SK-N-SH treated with all-trans-retinoic acid at 6 μM for 48 hours (cell line): ENCODE data around the gene IL5.

Experiments used
- ATAC-seq: fragments of 200-7000 bp; cut with Tn5 transposase; 3 replicates; pipeline ENCODE4 v1.9.1; 2020; ENCODE audit warnings: mild to moderate bottlenecking, moderate library complexity
- BACH2 ChIP-seq: fragments of 250-450 bp; sonication (Bioruptor Pico); IDR thresholded peaks from 2 replicates; pipeline ENCODE4 v1.9.0; 2021; ENCODE audit warnings: mild to moderate bottlenecking, borderline replicate concordance
- CREB5 ChIP-seq: fragments of 250-450 bp; sonication (Bioruptor Pico); IDR thresholded peaks from 2 replicates; pipeline ENCODE4 v1.5.1; 2020; ENCODE audit warnings: low read depth, mild to moderate bottlenecking, moderate library complexity
- CSRNP3 ChIP-seq: fragments of 250-450 bp; sonication (Bioruptor Pico); IDR thresholded peaks from 2 replicates; pipeline ENCODE4 v1.5.1; 2021; ENCODE audit warnings: mild to moderate bottlenecking, moderate library complexity
- ESRRG ChIP-seq: fragments of 250-450 bp; sonication (Bioruptor Pico); IDR thresholded peaks from 2 replicates; pipeline ENCODE4 v1.6.1; 2021; ENCODE audit warnings: mild to moderate bottlenecking
- GLIS3 ChIP-seq: fragments of 250-450 bp; sonication (Bioruptor Pico); IDR thresholded peaks from 2 replicates; pipeline ENCODE4 v1.5.0; 2020; ENCODE audit warnings: mild to moderate bottlenecking, moderate library complexity
- ISL1 ChIP-seq: fragments of 250-450 bp; sonication (Bioruptor Pico); IDR thresholded peaks from 2 replicates; pipeline ENCODE4 v2.1.2; 2022; ENCODE audit warnings: mild to moderate bottlenecking, moderate library complexity
- OSR1 ChIP-seq: fragments of 250-450 bp; sonication (Bioruptor Pico); IDR thresholded peaks from 2 replicates; pipeline ENCODE4 v1.8.0; 2022; ENCODE audit warnings: moderate library complexity, mild to moderate bottlenecking, inconsistent platforms
- PATZ1 ChIP-seq: fragments of 250-450 bp; sonication (Bioruptor Pico); IDR thresholded peaks from 2 replicates; pipeline ENCODE4 v1.8.0; 2020; ENCODE audit warnings: mild to moderate bottlenecking, moderate library complexity, borderline replicate concordance
- SNAI2 ChIP-seq: fragments of 250-450 bp; sonication (Bioruptor Pico); IDR thresholded peaks from 2 replicates; pipeline ENCODE4 v1.5.0; 2020; ENCODE audit warnings: mild to moderate bottlenecking, moderate library complexity
- TCF4 ChIP-seq: fragments of 250-450 bp; sonication (Bioruptor Pico); IDR thresholded peaks from 2 replicates; pipeline ENCODE4 v1.8.0; 2021; ENCODE audit warnings: mild to moderate bottlenecking, moderate library complexity, borderline replicate concordance
- TOX ChIP-seq: fragments of 250-450 bp; sonication (Bioruptor Pico); IDR thresholded peaks from 2 replicates; pipeline ENCODE4 v1.8.0; 2021; ENCODE audit warnings: mild to moderate bottlenecking, moderate library complexity, borderline replicate concordance
- TSHZ2 ChIP-seq: fragments of 250-450 bp; sonication (Bioruptor Pico); IDR thresholded peaks from 2 replicates; pipeline ENCODE4 v1.5.0; 2020; ENCODE audit warnings: mild to moderate bottlenecking, moderate library complexity
- ZC3H10 ChIP-seq: fragments of 250-450 bp; sonication (Bioruptor Pico); IDR thresholded peaks from 2 replicates; pipeline ENCODE4 v1.5.1; 2021; ENCODE audit warnings: mild to moderate bottlenecking, moderate library complexity
- ZFP3 ChIP-seq: fragments of 250-450 bp; sonication (Bioruptor Pico); IDR thresholded peaks from 2 replicates; pipeline ENCODE4 v1.5.0; 2020; ENCODE audit warnings: mild to moderate bottlenecking, moderate library complexity
- ZNF70 ChIP-seq: fragments of 450-650 bp; formaldehyde crosslinking; IDR thresholded peaks from 2 replicates; pipeline ENCODE4 v1.5.0; 2020; ENCODE audit warnings: mild to moderate bottlenecking, moderate library complexity
- ZNF8 ChIP-seq: fragments of 450-650 bp; formaldehyde crosslinking; IDR thresholded peaks from 2 replicates; pipeline ENCODE4 v1.5.0; 2020; ENCODE audit warnings: mild to moderate bottlenecking, moderate library complexity
- TF ChIP-seq, protein P1 (sequence below): fragments of 250-450 bp; sonication (Bioruptor Pico); IDR thresholded peaks from 2 replicates; pipeline ENCODE4 v1.8.0; 2021; ENCODE audit warnings: low read depth, mild to moderate bottlenecking, moderate library complexity, borderline replicate concordance

IL5 gene

DNA sequence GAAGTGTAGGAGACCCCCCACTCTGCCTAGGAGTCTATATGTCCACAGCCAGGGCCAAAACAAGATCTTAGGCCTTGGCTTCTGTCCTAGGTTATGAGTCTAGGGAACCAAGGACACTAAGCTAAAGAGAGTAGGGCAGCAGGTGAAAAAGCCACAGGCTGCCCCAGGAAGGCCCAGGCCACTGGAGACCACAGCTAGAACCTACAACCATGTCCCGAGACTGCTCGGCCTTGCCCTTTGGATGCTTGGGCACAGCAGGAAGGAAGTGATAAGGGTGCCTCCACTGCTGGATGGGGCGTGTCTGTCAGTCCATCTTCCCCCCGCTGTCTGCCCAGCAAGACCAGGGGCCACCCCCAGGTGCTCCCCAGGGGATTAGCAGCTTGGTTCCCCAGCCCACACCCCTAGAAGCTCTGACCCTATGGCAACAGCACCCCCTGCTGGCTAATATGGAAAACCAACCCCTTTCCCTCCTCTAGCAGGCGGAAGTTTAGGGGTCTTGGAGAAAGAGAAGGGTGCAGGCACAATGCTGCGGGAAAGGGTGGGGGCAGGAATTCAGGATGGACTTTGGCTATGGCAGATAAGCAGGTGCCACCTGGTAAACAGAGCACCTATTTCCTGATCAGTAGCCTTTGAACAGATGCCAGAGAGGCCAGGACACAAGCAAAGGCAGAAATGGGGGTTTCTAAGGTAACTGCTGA is 42.2 kb downstream of the IL5 start:
- ATAC-seq, result peak; percentile 12; the same call in 1 of the 3 replicates
- TF ChIP-seq TOX (no peak), BACH2 (no peak), CREB5 (CRISPR knock-in tag) (no peak), ZC3H10 (no peak), GLIS3 (CRISPR knock-in tag) (no peak), ZNF8 (CRISPR knock-in tag) (no peak), TCF4 (CRISPR knock-in tag) (no peak)
- TF ChIP-seq, protein P1, sequence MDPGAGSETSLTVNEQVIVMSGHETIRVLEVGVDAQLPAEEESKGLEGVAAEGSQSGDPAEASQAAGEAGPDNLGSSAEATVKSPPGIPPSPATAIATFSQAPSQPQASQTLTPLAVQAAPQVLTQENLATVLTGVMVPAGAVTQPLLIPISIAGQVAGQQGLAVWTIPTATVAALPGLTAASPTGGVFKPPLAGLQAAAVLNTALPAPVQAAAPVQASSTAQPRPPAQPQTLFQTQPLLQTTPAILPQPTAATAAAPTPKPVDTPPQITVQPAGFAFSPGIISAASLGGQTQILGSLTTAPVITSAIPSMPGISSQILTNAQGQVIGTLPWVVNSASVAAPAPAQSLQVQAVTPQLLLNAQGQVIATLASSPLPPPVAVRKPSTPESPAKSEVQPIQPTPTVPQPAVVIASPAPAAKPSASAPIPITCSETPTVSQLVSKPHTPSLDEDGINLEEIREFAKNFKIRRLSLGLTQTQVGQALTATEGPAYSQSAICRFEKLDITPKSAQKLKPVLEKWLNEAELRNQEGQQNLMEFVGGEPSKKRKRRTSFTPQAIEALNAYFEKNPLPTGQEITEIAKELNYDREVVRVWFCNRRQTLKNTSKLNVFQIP (CRISPR knock-in tag), result no peak

- TF ChIP-seq TSHZ2 (CRISPR knock-in tag), result no peak
- TF ChIP-seq ISL1 (CRISPR knock-in tag), result no peak
- no peak for TF ChIP-seq TOX
- TF ChIP-seq OSR1, result no peak
- TF ChIP-seq, protein P1 (CRISPR knock-in tag), result no peak
- no peak for TF ChIP-seq ZFP3
- TF ChIP-seq CREB5 (CRISPR knock-in tag), result no peak
- no peak for TF ChIP-seq GLIS3 (CRISPR knock-in tag)
- no peak for TF ChIP-seq ZC3H10
- TF ChIP-seq SNAI2 (CRISPR knock-in tag), result no peak
- no peak for TF ChIP-seq PATZ1 (CRISPR knock-in tag)
- TF ChIP-seq ZNF8 (CRISPR knock-in tag), result no peak
- no peak for TF ChIP-seq ESRRG (CRISPR knock-in tag)
- no peak for TF ChIP-seq CSRNP3
- TF ChIP-seq BACH2, result no peak
- TF ChIP-seq TCF4 (CRISPR knock-in tag), result no peak
- TF ChIP-seq ZNF70, result no peak
- ATAC-seq, result no peak
Observed at GRCh38 chr5:132500244-132500930, 42.9 kb downstream of the IL5 start.
